Common myeloid progenitor, CD34-positive (primary cell): ENCODE data around the gene ZNF606.
"Not testable (repeated sequence)": the region's sequence is repeated elsewhere in the genome, so short reads cannot be mapped to it uniquely, and the experiment has no call there.

ENCODE experiments used
- CTCF ChIA-PET: fragments of 350-600 bp; sonication (Branson Sonifier 250); formaldehyde crosslinking; loops from one replicate; lab custom pipeline; 2021; ENCODE audit warnings: antibody characterized with exemption; lab: Charles Lee
- POLR2A ChIA-PET: fragments of 350-600 bp; sonication (Branson Sonifier 250); formaldehyde crosslinking; loops from one replicate; lab custom pipeline; 2021; ENCODE audit warnings: antibody characterized with exemption; lab: Charles Lee
- DNase-seq, 3 donors: peaks; one replicate each; pipeline versions ENCODE4 v3.0.0 to v3.0.0-alpha.2; 2013
- H3K27ac ChIP-seq, 2 experiments: 1 replicate in 1 of 2; 2 replicates in 1 of 2; pipeline ENCODE4 v1.7.0; 2013; ENCODE audit warnings: inconsistent platforms in 2 of 2, low read length in 2 of 2, mild to moderate bottlenecking in 2 of 2, low read depth in 1 of 2, moderate library complexity in 1 of 2; ENCODE audit not compliant: severe bottlenecking in 2 of 2, insufficient read depth in 1 of 2, poor library complexity in 1 of 2
- H3K27me3 ChIP-seq, 5 experiments: replicated peaks in 2 of 5; 1 replicate in 3 of 5; 2 replicates in 2 of 5; pipeline versions ENCODE4 v1.6.1 to v1.7.0; 2013; ENCODE audit warnings: low read length in 4 of 5, mild to moderate bottlenecking in 2 of 5, moderate library complexity in 2 of 5, inconsistent platforms in 1 of 5; ENCODE audit not compliant: insufficient read depth in 5 of 5, control insufficient read depth in 4 of 5
- H3K36me3 ChIP-seq, 4 experiments: 1 replicate in 2 of 4; 2 replicates in 2 of 4; pipeline versions ENCODE4 v1.6.1 to v1.7.0; 2013; ENCODE audit warnings: low read length in 3 of 4, control low read depth in 1 of 4, mild to moderate bottlenecking in 1 of 4; ENCODE audit not compliant: control insufficient read depth in 4 of 4, insufficient read depth in 4 of 4
- H3K4me1 ChIP-seq, 4 experiments: 1 replicate in 3 of 4; 2 replicates in 1 of 4; pipeline versions ENCODE4 v1.6.1 to v1.7.1; 2013; ENCODE audit warnings: low read length in 3 of 4, mild to moderate bottlenecking in 3 of 4, control low read depth in 1 of 4, inconsistent platforms in 1 of 4, moderate library complexity in 1 of 4; ENCODE audit not compliant: control insufficient read depth in 4 of 4, insufficient read depth in 4 of 4; ENCODE audit errors: control extremely low read depth in 1 of 4
- H3K4me3 ChIP-seq, 7 experiments: 1 replicate in 4 of 7; 2 replicates in 3 of 7; pipeline versions ENCODE4 v1.5.1 to v1.7.0; 2013; ENCODE audit warnings: mild to moderate bottlenecking in 7 of 7, low read length in 6 of 7, moderate library complexity in 6 of 7, inconsistent platforms in 2 of 7, low read depth in 2 of 7, control low read depth in 1 of 7; ENCODE audit not compliant: insufficient read depth in 4 of 7, control insufficient read depth in 1 of 7; ENCODE audit errors: extremely low read depth in 1 of 7
- H3K9me3 ChIP-seq, 5 experiments: 1 replicate in 4 of 5; 2 replicates in 1 of 5; pipeline versions ENCODE4 v1.6.1 to v1.7.1; 2013; ENCODE audit warnings: low read length in 4 of 5, mild to moderate bottlenecking in 2 of 5, inconsistent platforms in 1 of 5, low read depth in 1 of 5, moderate library complexity in 1 of 5; ENCODE audit not compliant: control insufficient read depth in 4 of 5, insufficient read depth in 2 of 5; ENCODE audit errors: control extremely low read depth in 1 of 5
- WGBS: methylation state at CpG from one replicate; pipeline ENCODE4 v1.1.5; 2013; ENCODE audit not compliant: insufficient coverage; 5-methylcytosine and 5-hydroxymethylcytosine counted together

The ZNF606 gene

GRCh38 chr19:58014141-58014540 lies 11.5 kb upstream of the ZNF606 start:
- no peak overlapping the region for H3K4me3 ChIP-seq
- CTCF ChIA-PET: no interaction called here
- no peaks in the 10 kb centered on the region for H3K36me3 ChIP-seq
- H3K27me3 ChIP-seq: no peaks in the 10 kb centered on the region
- no peak overlapping the region for H3K27ac ChIP-seq
- peaks cover 0 to 9% (median 8%) of the 10 kb centered on the region in 4 experiments for H3K4me1 ChIP-seq
- POLR2A ChIA-PET: no interaction called here
- peaks cover 0 to 33% (median 0%) of the 10 kb centered on the region in 5 experiments for H3K9me3 ChIP-seq
- DNase-seq: no peak
- 71% methylated on average over 5 of the region's 5 CpGs for WGBS

- Histone ChIP-seq H3K4me3 (peak overlapping the region in 4 of 7 experiments; percentile 50 to 89 (median 75)), H3K36me3 (peaks cover 4 to 16% (median 9%) of the 10 kb centered on the region in 4 experiments), H3K27me3 (no peaks in the 10 kb centered on the region), H3K4me1 (peaks cover 0 to 12% (median 9%) of the 10 kb centered on the region in 4 experiments), H3K27ac (no peak overlapping the region), H3K9me3 (peaks cover 0 to 51% (median 3%) of the 10 kb centered on the region in 5 experiments)
- ChIA-PET CTCF (interaction anchor here (0.8 kb wide), 1 partner anchor 145 kb away, joined by 3 read pairs; no protein-coding TSS in a partner anchor), POLR2A (interaction anchor here (0.9 kb wide), 1 partner anchor 8 kb away, joined by 3 read pairs; the partner anchor contains the start of gene ZNF606)
- DNase-seq: no peak
- WGBS: 71% methylated on average over 10 of the region's 22 CpGs
These were observed 7.9 kb upstream of the ZNF606 start for GRCh38 chr19:58010507-58010906.

GRCh38 chr19:58009666-58010301 lies 7.2 kb upstream of the ZNF606 start:
- WGBS: 10% methylated on average over 39 of the region's 41 CpGs
- Histone ChIP-seq H3K27me3 (no peaks in the 10 kb centered on the region), H3K4me3 (peak overlapping the region; percentile 50 to 89 (median 70)), H3K4me1 (peaks cover 0 to 12% (median 9%) of the 10 kb centered on the region in 4 experiments), H3K27ac (peak overlapping the region; percentile 73 to 79), H3K9me3 (peaks cover 0 to 56% (median 3%) of the 10 kb centered on the region in 5 experiments), H3K36me3 (peaks cover 4 to 21% (median 14%) of the 10 kb centered on the region in 4 experiments)
- POLR2A ChIA-PET: no interaction called here
- DNase-seq: peak; percentile 92 to 96 (median 95)
- CTCF ChIA-PET: interaction anchor here (0.6 to 0.8 kb wide), 3 partner anchors 10 to 400 kb away, joined by 3 to 4 read pairs (median 3); no protein-coding TSS in a partner anchor

- DNase-seq: no peak
- 2% methylated on average over 21 of the region's 21 CpGs for WGBS
- Histone ChIP-seq H3K27me3 (no peaks in the 10 kb centered on the region), H3K36me3 (peaks cover 4 to 26% (median 19%) of the 10 kb centered on the region in 4 experiments), H3K4me1 (peaks cover 0 to 14% (median 9%) of the 10 kb centered on the region in 4 experiments), H3K9me3 (peaks cover 0 to 59% (median 3%) of the 10 kb centered on the region in 5 experiments), H3K27ac (peak overlapping the region in 1 of 2 experiments; percentile 79), H3K4me3 (peak overlapping the region; percentile 50 to 89 (median 70))
- ChIA-PET CTCF (interaction anchor here (0.8 kb wide), 1 partner anchor 11 kb away, joined by 3 read pairs; no protein-coding TSS in a partner anchor), POLR2A (no interaction called here)
These were observed 6.7 kb upstream of the ZNF606 start for GRCh38 chr19:58009301-58009665.

- DNase-seq, POLR2A ChIA-PET, H3K27ac ChIP-seq, H3K27me3 ChIP-seq: not testable (repeated sequence)
- Histone ChIP-seq H3K9me3 (peaks cover 0 to 63% (median 3%) of the 10 kb centered on the region in 5 experiments), H3K4me3 (peak overlapping the region in 4 of 7 experiments; percentile 68 to 89 (median 70)), H3K4me1 (peaks cover 0 to 17% (median 11%) of the 10 kb centered on the region in 4 experiments), H3K36me3 (peaks cover 4 to 29% (median 21%) of the 10 kb centered on the region in 4 experiments)
- 80% methylated on average over 4 of the region's 10 CpGs for WGBS
- CTCF ChIA-PET: interaction anchor here (0.8 kb wide), 2 partner anchors 11 to 30 kb away, joined by 3 read pairs; no protein-coding TSS in a partner anchor
These were observed 6.3 kb upstream of the ZNF606 start for GRCh38 chr19:58008877-58009276.

- DNase-seq: peak; percentile 37 to 74 (median 52)
- ChIA-PET POLR2A (no interaction called here), CTCF (interaction anchor here (1.2 kb wide), 1 partner anchor 12 kb away, joined by 3 read pairs; no protein-coding TSS in a partner anchor)
- Histone ChIP-seq H3K27ac (no peak overlapping the region), H3K27me3 (no peaks in the 10 kb centered on the region), H3K4me3 (no peak overlapping the region), H3K9me3 (peaks cover 0 to 59% (median 3%) of the 10 kb centered on the region in 5 experiments), H3K36me3 (peaks cover 4 to 29% (median 21%) of the 10 kb centered on the region in 4 experiments), H3K4me1 (peaks cover 0 to 25% (median 18%) of the 10 kb centered on the region in 4 experiments)
- no CpG with 5 or more reads among the region's 1 CpG for WGBS
These were observed 4.7 kb upstream of the ZNF606 start for GRCh38 chr19:58007285-58007684.
